Trophoblast cell (in vitro differentiated cells and primary cell): ENCODE results near the gene ELAVL3.
A peak's percentile ranks its signal among the peaks of the same experiment; 100 is the strongest.

Experiments
- DNase-seq, 2 donors: peaks; one replicate each; pipeline ENCODE4 v3.0.0-alpha.2; 2016
- H2AFZ ChIP-seq: 2 replicates; pipeline ENCODE4 v1.6.1; 2013; ENCODE audit warnings: low read length, moderate library complexity, mild to moderate bottlenecking; ENCODE audit not compliant: insufficient read depth, poor library complexity
- H2AK5ac ChIP-seq: 2 replicates; pipeline ENCODE4 v1.6.1; 2013; ENCODE audit warnings: mild to moderate bottlenecking, low read length
- H2BK120ac ChIP-seq: 2 replicates; pipeline ENCODE4 v1.6.1; 2013; ENCODE audit warnings: low read length, mild to moderate bottlenecking, moderate library complexity; ENCODE audit not compliant: insufficient read depth, poor library complexity
- H2BK12ac ChIP-seq: 2 replicates; pipeline ENCODE4 v1.6.1; 2013; ENCODE audit warnings: mild to moderate bottlenecking, low read length, moderate library complexity
- H2BK5ac ChIP-seq: 2 replicates; pipeline ENCODE4 v1.6.1; 2013; ENCODE audit warnings: low read length, low read depth, moderate library complexity, mild to moderate bottlenecking; ENCODE audit not compliant: poor library complexity
- H3K14ac ChIP-seq: 2 replicates; pipeline ENCODE4 v1.6.1; 2013; ENCODE audit warnings: mild to moderate bottlenecking, low read length
- H3K18ac ChIP-seq: 2 replicates; pipeline ENCODE4 v1.6.1; 2013; ENCODE audit warnings: mild to moderate bottlenecking, low read length
- H3K23ac ChIP-seq: 2 replicates; pipeline ENCODE4 v1.6.1; 2013; ENCODE audit warnings: low read length
- H3K27ac ChIP-seq: 2 replicates; pipeline ENCODE4 v1.5.1; 2013; ENCODE audit warnings: low read depth, mild to moderate bottlenecking, inconsistent platforms, low read length, moderate library complexity
- H3K27me3 ChIP-seq: 2 replicates; pipeline ENCODE4 v1.6.1; 2013; ENCODE audit warnings: inconsistent platforms, mild to moderate bottlenecking, low read length, moderate library complexity; ENCODE audit not compliant: insufficient read depth
- H3K36me3 ChIP-seq, 2 experiments: 1 replicate in 1 of 2; 2 replicates in 1 of 2; pipeline ENCODE4 v1.6.1; 2013; ENCODE audit warnings: low read length in 2 of 2, mild to moderate bottlenecking in 2 of 2, moderate library complexity in 1 of 2; ENCODE audit not compliant: insufficient read depth in 2 of 2, control insufficient read depth in 1 of 2
- H3K4ac ChIP-seq: 2 replicates; pipeline ENCODE4 v1.6.1; 2013; ENCODE audit warnings: low read depth, mild to moderate bottlenecking, low read length, moderate library complexity
- H3K4me1 ChIP-seq, 2 experiments: 1 replicate in 1 of 2; 2 replicates in 1 of 2; pipeline ENCODE4 v1.6.1; 2013; ENCODE audit warnings: low read length in 2 of 2, mild to moderate bottlenecking in 2 of 2, moderate library complexity in 1 of 2; ENCODE audit not compliant: insufficient read depth in 2 of 2, control insufficient read depth in 1 of 2
- H3K4me2 ChIP-seq: 2 replicates; pipeline ENCODE4 v1.6.1; 2013; ENCODE audit warnings: inconsistent platforms, mild to moderate bottlenecking, low read length, moderate library complexity
- H3K4me3 ChIP-seq: 2 replicates; pipeline ENCODE4 v1.5.1; 2013; ENCODE audit warnings: mild to moderate bottlenecking, low read depth, low read length, inconsistent platforms
- H3K79me1 ChIP-seq: one replicate; pipeline ENCODE4 v1.6.1; 2013; ENCODE audit warnings: low read length
- H3K79me2 ChIP-seq: 2 replicates; pipeline ENCODE4 v1.6.1; 2013; ENCODE audit warnings: low read length, mild to moderate bottlenecking; ENCODE audit not compliant: control insufficient read depth, insufficient read depth, poor library complexity
- H3K9ac ChIP-seq: 2 replicates; pipeline ENCODE4 v1.6.1; 2013; ENCODE audit warnings: mild to moderate bottlenecking, low read length
- H3K9me3 ChIP-seq: 2 replicates; pipeline ENCODE4 v1.6.1; 2013; ENCODE audit warnings: low read depth, mild to moderate bottlenecking, control low read depth, inconsistent platforms, low read length; ENCODE audit not compliant: insufficient read depth
- H4K12ac ChIP-seq: 2 replicates; pipeline ENCODE4 v1.6.1; 2013; ENCODE audit warnings: low read depth, mild to moderate bottlenecking, low read length, moderate library complexity
- H4K8ac ChIP-seq: 2 replicates; pipeline ENCODE4 v1.6.1; 2013; ENCODE audit warnings: low read depth, mild to moderate bottlenecking, low read length, moderate library complexity
- H4K91ac ChIP-seq: one replicate; pipeline ENCODE4 v1.6.1; 2013; ENCODE audit warnings: low read depth, mild to moderate bottlenecking, low read length, moderate library complexity
- WGBS: extraction: QIAGEN DNeasy Blood & Tissue Kit; methylation state at CpG from one replicate; pipeline ENCODE4 v1.1.7; 2013; ENCODE audit warnings: missing lambda C conversion rate; ENCODE audit not compliant: insufficient read length, insufficient coverage; ENCODE audit errors: extremely low coverage; 5-methylcytosine and 5-hydroxymethylcytosine counted together

Gene ELAVL3

DNA sequence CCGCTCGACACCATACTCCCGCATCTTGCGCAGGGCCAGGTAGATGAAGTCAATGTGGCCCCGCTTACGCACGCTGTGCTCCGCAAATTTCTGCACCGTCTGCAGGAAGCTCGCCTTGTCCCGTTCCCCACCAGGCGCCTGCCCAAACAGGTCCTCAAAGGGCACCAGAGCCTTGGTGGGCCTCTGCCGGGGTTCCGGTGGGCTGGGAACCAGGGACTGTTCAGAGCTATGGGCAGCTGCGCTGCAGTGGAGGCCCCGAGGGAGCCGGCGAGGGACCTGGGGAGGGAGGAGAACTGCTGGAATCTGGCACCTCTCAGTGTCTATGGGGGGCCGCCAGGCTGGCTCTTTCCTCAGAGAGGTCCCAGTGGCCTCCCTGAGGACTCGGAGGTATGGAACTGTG, 33.1 kb upstream of the ELAVL3 start:
- DNase-seq, result no peak
- Histone ChIP-seq H3K4me1 (no peaks in the 10 kb centered on the region), H3K27me3 (no peaks in the 10 kb centered on the region), H4K8ac (no peak overlapping the region), H3K9me3 (peaks cover 2% of the 10 kb centered on the region), H2AFZ (no peak overlapping the region), H3K4me3 (no peak overlapping the region), H3K9ac (no peak overlapping the region), H3K79me1 (no peaks in the 10 kb centered on the region), H3K79me2 (no peaks in the 10 kb centered on the region), H2BK5ac (no peak overlapping the region), H2BK12ac (no peak overlapping the region), H3K14ac (no peak overlapping the region), H4K91ac (no peak overlapping the region), H3K4ac (no peak overlapping the region), H3K4me2 (no peak overlapping the region), H3K18ac (no peak overlapping the region), H3K36me3 (peaks cover 25 to 30% of the 10 kb centered on the region in 2 experiments), H2BK120ac (no peak overlapping the region), H4K12ac (no peak overlapping the region), H2AK5ac (no peak overlapping the region), H3K27ac (no peak overlapping the region), H3K23ac (no peak overlapping the region)
- WGBS, result no CpG with 5 or more reads among the region's 20 CpGs

DNA sequence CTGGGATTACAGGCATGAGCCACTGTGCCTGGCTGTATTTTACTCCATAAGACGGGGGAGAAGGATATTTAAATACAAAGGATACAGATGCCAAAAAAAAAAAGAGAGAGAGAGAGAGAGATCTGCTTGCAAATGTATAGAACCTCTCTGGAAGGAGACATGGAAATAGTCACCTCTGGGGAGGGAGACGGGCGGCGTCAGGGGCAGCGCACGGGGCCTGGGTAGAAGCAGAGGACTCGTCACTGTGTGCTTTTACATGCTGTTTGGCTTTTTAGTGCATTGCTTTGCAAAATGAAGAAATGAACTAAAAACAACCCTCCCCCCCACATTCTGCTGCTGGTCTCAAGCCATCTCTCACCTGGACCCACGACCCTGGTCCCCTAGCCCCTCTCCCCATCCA, 29.6 kb upstream of the ELAVL3 start:
- no peak overlapping the region for H3K14ac ChIP-seq
- H3K4me2 ChIP-seq, result no peak overlapping the region
- no CpG with 5 or more reads among the region's 8 CpGs for WGBS
- no peak overlapping the region for H2BK120ac ChIP-seq
- no peak overlapping the region for H2BK5ac ChIP-seq
- H3K4ac ChIP-seq, result no peak overlapping the region
- no peaks in the 10 kb centered on the region for H3K27me3 ChIP-seq
- no peak overlapping the region for H3K23ac ChIP-seq
- H4K12ac ChIP-seq, result no peak overlapping the region
- H3K9ac ChIP-seq, result no peak overlapping the region
- H4K91ac ChIP-seq, result no peak overlapping the region
- H3K79me1 ChIP-seq, result peaks cover 2% of the 10 kb centered on the region
- DNase-seq, result no peak
- no peak overlapping the region for H3K18ac ChIP-seq
- peaks cover 17 to 19% of the 10 kb centered on the region in 2 experiments for H3K4me1 ChIP-seq
- no peak overlapping the region for H3K4me3 ChIP-seq
- no peak overlapping the region for H2AFZ ChIP-seq
- no peak overlapping the region for H4K8ac ChIP-seq
- H3K27ac ChIP-seq, result no peak overlapping the region
- no peak overlapping the region for H2BK12ac ChIP-seq
- peaks cover 2% of the 10 kb centered on the region for H3K9me3 ChIP-seq
- no peak overlapping the region for H2AK5ac ChIP-seq
- peaks cover 2% of the 10 kb centered on the region for H3K79me2 ChIP-seq
- H3K36me3 ChIP-seq, result peaks cover 19 to 21% of the 10 kb centered on the region in 2 experiments

GRCh38 chr19:11507370-11508078, 26.7 kb upstream of the ELAVL3 start:
- peaks cover 4% of the 10 kb centered on the region for H3K79me2 ChIP-seq
- peak overlapping the region; percentile 33 for H3K27ac ChIP-seq
- H3K4me3 ChIP-seq, result no peak overlapping the region
- H3K27me3 ChIP-seq, result no peaks in the 10 kb centered on the region
- no peak for DNase-seq
- H3K23ac ChIP-seq, result no peak overlapping the region
- no peaks in the 10 kb centered on the region for H3K9me3 ChIP-seq
- H2BK12ac ChIP-seq, result no peak overlapping the region
- no peak overlapping the region for H3K9ac ChIP-seq
- no peak overlapping the region for H2BK120ac ChIP-seq
- peaks cover 19 to 23% of the 10 kb centered on the region in 2 experiments for H3K4me1 ChIP-seq
- no peak overlapping the region for H2AK5ac ChIP-seq
- no peak overlapping the region for H2BK5ac ChIP-seq
- peak overlapping the region; percentile 49 for H4K8ac ChIP-seq
- H4K91ac ChIP-seq, result peak overlapping the region; percentile 4
- no peak overlapping the region for H2AFZ ChIP-seq
- no peak overlapping the region for H3K4me2 ChIP-seq
- no peak overlapping the region for H4K12ac ChIP-seq
- peaks cover 4% of the 10 kb centered on the region for H3K79me1 ChIP-seq
- no peak overlapping the region for H3K18ac ChIP-seq
- no CpG with 5 or more reads among the region's 18 CpGs for WGBS
- H3K36me3 ChIP-seq, result peaks cover 6 to 12% of the 10 kb centered on the region in 2 experiments
- H3K14ac ChIP-seq, result no peak overlapping the region
- no peak overlapping the region for H3K4ac ChIP-seq

- Histone ChIP-seq H2BK12ac (peak overlapping the region; percentile 36), H3K9ac (no peak overlapping the region), H4K91ac (peak overlapping the region; percentile 28), H3K4ac (no peak overlapping the region), H2AK5ac (peak overlapping the region; percentile 35), H3K79me2 (peaks cover 4% of the 10 kb centered on the region), H3K9me3 (no peaks in the 10 kb centered on the region), H3K4me2 (no peak overlapping the region), H3K14ac (no peak overlapping the region), H3K27me3 (no peaks in the 10 kb centered on the region), H4K12ac (no peak overlapping the region), H3K4me3 (no peak overlapping the region), H3K18ac (peak overlapping the region; percentile 40), H2BK5ac (no peak overlapping the region), H2AFZ (no peak overlapping the region), H3K27ac (peak overlapping the region; percentile 20), H3K79me1 (peaks cover 4% of the 10 kb centered on the region), H2BK120ac (no peak overlapping the region), H3K36me3 (peaks cover 6 to 9% of the 10 kb centered on the region in 2 experiments), H4K8ac (peak overlapping the region; percentile 66), H3K4me1 (peaks cover 19 to 23% of the 10 kb centered on the region in 2 experiments), H3K23ac (no peak overlapping the region)
- WGBS, result no CpG with 5 or more reads among the region's 6 CpGs
- DNase-seq, result no peak
Observed at GRCh38 chr19:11506967-11507366, 26.1 kb upstream of the ELAVL3 start.
